HepG2 (cell line): ENCODE measurements around the gene ALOX15. TPM values are rescaled to one million over a fixed set of nuclear protein-coding genes. Genes with fewer than 3 reads are reported as not detected.

ENCODE experiments used
- ATAC-seq: fragments of 200-7000 bp; cut with Tn5 transposase; 3 replicates; pipeline ENCODE4 v1.9.1; 2020; ENCODE audit warnings: mild to moderate bottlenecking, moderate library complexity
- BruUV-seq: library from RNA; stranded (reverse); fragments of 400-500 nt; replicated peaks from 2 replicates; lab custom pipeline; 2021; lab: Mats Ljungman, UMichigan
- CTCF ChIA-PET: fragments of 300-600 bp; formaldehyde crosslinking; extraction: SDS; loops from one replicate; lab custom pipeline; 2021; ENCODE audit warnings: low total read pairs, inconsistent platforms, low intra/inter-chr PET ratio; lab: Yijun Ruan, JAX
- POLR2A ChIA-PET: fragments of 350-600 bp; sonication (Branson Sonifier 250); formaldehyde crosslinking; loops from one replicate; lab custom pipeline; 2020; ENCODE audit warnings: antibody characterized with exemption, inconsistent platforms; lab: Yijun Ruan, JAX
- DNase-seq: peaks from one replicate; pipeline ENCODE4 v3.0.0-alpha.2; 2015; ENCODE audit warnings: low spot score
- FAIRE-seq: peaks from 3 replicates; lab custom pipeline; 2011; peaks lifted over from hg19 to GRCh38; lab: Jason Lieb, UNC
- H2AFZ ChIP-seq: one replicate; pipeline ENCODE4 v1.6.1; 2011; ENCODE audit warnings: low read length, inconsistent platforms
- H3K27ac ChIP-seq: fragments of 300-600 bp; 3 replicates; pipeline ENCODE4 v1.8.0; 2011; ENCODE audit warnings: mixed run types, mild to moderate bottlenecking, mixed read lengths, low read length, inconsistent platforms; ENCODE audit not compliant: insufficient read depth; ENCODE audit errors: extremely low read length
- H3K27me3 ChIP-seq, 2 experiments: fragments of 200-600 bp in 1 of 2; 2 replicates in 1 of 2; 3 replicates in 1 of 2; pipeline versions ENCODE4 v1.6.0 to v1.8.0; 2011; ENCODE audit warnings: low read length in 2 of 2, mild to moderate bottlenecking in 2 of 2, moderate library complexity in 2 of 2, inconsistent platforms in 1 of 2; ENCODE audit not compliant: insufficient read depth in 2 of 2, control insufficient read depth in 1 of 2
- H3K36me3 ChIP-seq, 2 experiments: fragments of 200-600 bp in 1 of 2; replicated peaks in 1 of 2; 2 replicates in 1 of 2; 3 replicates in 1 of 2; pipeline versions ENCODE4 v1.5.1 to v1.8.0; 2011; ENCODE audit warnings: low read length in 2 of 2, inconsistent platforms in 1 of 2; ENCODE audit not compliant: insufficient read depth in 2 of 2, control insufficient read depth in 1 of 2
- H3K4me1 ChIP-seq: 2 replicates; pipeline ENCODE4 v1.5.1; 2012; ENCODE audit warnings: low read length, inconsistent platforms; ENCODE audit not compliant: insufficient read depth
- H3K4me2 ChIP-seq: 2 replicates; pipeline ENCODE4 v1.6.0; 2011; ENCODE audit warnings: low read depth, low read length, inconsistent platforms
- H3K4me3 ChIP-seq, 3 experiments: fragments of 200-600 bp in 1 of 3; sonication (generic), shearing (Covaris generic) in 1 of 3; replicated peaks in 1 of 3; 2 replicates each; pipeline ENCODE4 v1.5.1; 2011 to 2016; ENCODE audit warnings: low read length in 3 of 3, inconsistent platforms in 2 of 3, low read depth in 2 of 3, mild to moderate bottlenecking in 2 of 3, control low read depth in 1 of 3, mixed read lengths in 1 of 3; ENCODE audit not compliant: insufficient read depth in 1 of 3
- H3K79me2 ChIP-seq: one replicate; pipeline ENCODE4 v1.6.1; 2011; ENCODE audit warnings: low read length, inconsistent platforms; ENCODE audit not compliant: insufficient read depth
- H3K9ac ChIP-seq: 2 replicates; pipeline ENCODE4 v1.6.0; 2011; ENCODE audit warnings: mild to moderate bottlenecking, low read depth, low read length, inconsistent platforms; ENCODE audit not compliant: insufficient read depth
- H3K9me3 ChIP-seq: 2 replicates; pipeline ENCODE4 v1.5.1; 2012; ENCODE audit warnings: mild to moderate bottlenecking, low read length
- H4K20me1 ChIP-seq: 2 replicates; pipeline ENCODE4 v1.6.0; 2011; ENCODE audit warnings: inconsistent platforms, mild to moderate bottlenecking, low read length, moderate library complexity; ENCODE audit not compliant: insufficient read depth
- ARID4A ChIP-seq: sonication (generic); formaldehyde crosslinking; IDR thresholded peaks from 2 replicates; pipeline ENCODE4 v1.5.0; 2020; ENCODE audit warnings: mild to moderate bottlenecking, missing genetic modification reagents, borderline replicate concordance
- ATAD3A ChIP-seq: sonication (generic); formaldehyde crosslinking; IDR thresholded peaks from 2 replicates; pipeline ENCODE4 v1.4.0; 2020; ENCODE audit warnings: missing genetic modification reagents
- JARID2 ChIP-seq: sonication (generic); formaldehyde crosslinking; IDR thresholded peaks from 2 replicates; pipeline ENCODE4 v1.8.1; 2023; ENCODE audit warnings: missing genetic modification reagents, inconsistent platforms; ENCODE audit not compliant: insufficient replicate concordance
- PBX3 ChIP-seq: sonication (generic); formaldehyde crosslinking; IDR thresholded peaks from 2 replicates; pipeline ENCODE4 v1.8.1; 2023; ENCODE audit warnings: missing genetic modification reagents, inconsistent platforms, borderline replicate concordance
- PHF8 ChIP-seq: sonication (generic); formaldehyde crosslinking; IDR thresholded peaks from 2 replicates; pipeline ENCODE4 v1.5.0; 2020; ENCODE audit warnings: missing genetic modification reagents
- SOX13 ChIP-seq, 3 experiments: fragments of 450-650 bp in 1 of 3; sonication (generic) in 1 of 3; formaldehyde crosslinking in 1 of 3; IDR thresholded peaks in 2 of 3; conservative IDR thresholded peaks in 1 of 3; 2 replicates each; pipeline versions ENCODE4 v1.5.0 to v1.6.1; 2016 to 2020; ENCODE audit warnings: antibody characterized with exemption in 1 of 3, mild to moderate bottlenecking in 1 of 3, missing compliant biosample characterization in 1 of 3, missing genetic modification reagents in 1 of 3, moderate library complexity in 1 of 3
- YY1 ChIP-seq: IDR thresholded peaks from 2 replicates; pipeline ENCODE4 v1.6.1; 2011; ENCODE audit warnings: low read length, low read depth, moderate library complexity, mild to moderate bottlenecking; ENCODE audit not compliant: insufficient read depth, insufficient replicate concordance
- ZNF331 ChIP-seq: sonication (generic); formaldehyde crosslinking; IDR thresholded peaks from 2 replicates; pipeline ENCODE4 v1.4.0; 2020; ENCODE audit warnings: missing genetic modification reagents
- WGBS: methylation state at CpG from one replicate; pipeline ENCODE4 v1.1.6; 2017; ENCODE audit warnings: low lambda C conversion rate; 5-methylcytosine and 5-hydroxymethylcytosine counted together
- in situ Hi-C: cut with HindIII; loops from 2 replicates; pipeline ENCODE4 v1.10.0; 2017; ENCODE audit warnings: low pct_unique_long_range_greater_than_20kb; ENCODE audit not compliant: extremely low pct_ligation_motif_present
- intact Hi-C: fragments of 100-400 bp; cut with micrococcal nuclease; formaldehyde crosslinking; loops from one replicate; pipeline ENCODE4 v1.10.0; 2022; ENCODE audit not compliant: unreplicated experiment
- polyA plus RNA-seq, 8 experiments: library from polyadenylated mRNA; depleted of rRNA in 3 of 8; stranded (reverse) in 7 of 8; unstranded in 1 of 8; fragments of >200 nt; fragmentation: Illumina TruSeq in 4 of 8; extraction: Trizol in 4 of 8; gene quantifications; 2 replicates each; pipeline versions ENCODE4 v1.2.1 to v1.2.3, GENCODE V29; 2011 to 2016; ENCODE audit warnings: low read depth in 4 of 8, missing spikeins in 1 of 8, mixed read lengths in 1 of 8; ENCODE audit not compliant: insufficient read depth in 1 of 8
- total RNA-seq, 5 experiments: library from RNA; depleted of rRNA; stranded (reverse); fragments of >200 nt; fragmentation: Illumina TruSeq; extraction: Trizol; gene quantifications; 2 replicates each; pipeline ENCODE4 v1.2.3, GENCODE V29; 2016; ENCODE audit warnings: low read depth in 1 of 5
- TF ChIP-seq, protein P1 (sequence below): IDR thresholded peaks from 2 replicates; pipeline ENCODE4 v1.6.1; 2016
- TF ChIP-seq, protein P2 (sequence below): IDR thresholded peaks from 2 replicates; pipeline ENCODE4 v1.4.0; 2020; ENCODE audit warnings: mild to moderate bottlenecking, missing genetic modification reagents

Gene ALOX15
- total and polyA plus RNA-seq, 2 of the 13 experiments (the other 11 are each of a cell fraction or from before 2014, with no cell fraction given): 0.04 TPM; not detected in 1

GRCh38 chr17:4648741-4649140 lies 7.3 kb upstream of the ALOX15 start (continued):
- TF ChIP-seq ARID4A: peak; percentile 23; the same call in 1 of the 2 replicates
- TF ChIP-seq ZNF331 (CRISPR knock-in tag): 0 out of 2 replicates have a peak, but pooled peaks have one; percentile 35

DNA sequence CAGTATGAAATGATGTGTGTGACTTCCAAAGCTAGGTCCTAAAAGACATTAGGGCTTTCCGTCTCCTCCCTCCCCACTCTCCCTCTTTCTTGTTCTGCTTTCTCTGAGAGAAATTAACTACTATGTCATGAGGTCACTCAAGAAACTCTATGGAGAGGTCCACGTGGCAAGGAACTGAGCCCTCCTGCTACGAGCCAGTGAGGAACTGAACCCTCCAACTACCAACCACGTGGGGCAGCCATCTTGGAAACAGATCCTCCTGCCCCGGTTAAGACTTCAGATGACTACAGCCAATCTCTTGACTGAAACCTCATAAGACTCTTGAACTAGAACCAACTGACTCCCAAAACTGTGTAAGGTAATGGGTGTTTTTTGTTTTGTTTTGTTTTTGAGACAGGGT lies 4.2 kb upstream of the ALOX15 start:
- POLR2A ChIA-PET: interaction anchor here (0.7 kb wide), 1 partner anchor 12 kb away, joined by 3 read pairs; no protein-coding TSS in a partner anchor
- in situ Hi-C loops: no loop called here

More for the DNA sequence above, 4.2 kb upstream of the ALOX15 start:
- intact Hi-C loops: no loop called here
- H3K27ac ChIP-seq: no peak overlapping the region
- H3K4me3 ChIP-seq: no peak overlapping the region
- no peak overlapping the region for H2AFZ ChIP-seq
- no peak overlapping the region for H3K9ac ChIP-seq
- no TSS peak for BruUV-seq
- no peak overlapping the region for H3K4me2 ChIP-seq
- no peaks in the 10 kb centered on the region for H3K9me3 ChIP-seq
- CTCF ChIA-PET: no interaction called here
- WGBS: 61% methylated on average over 5 of the region's 5 CpGs
- H3K36me3 ChIP-seq: no peaks in the 10 kb centered on the region
- no peaks in the 10 kb centered on the region for H3K79me2 ChIP-seq
- H3K27me3 ChIP-seq: peaks cover 7 to 29% of the 10 kb centered on the region in 2 experiments
- no peaks in the 10 kb centered on the region for H4K20me1 ChIP-seq
- TF ChIP-seq ATAD3A (CRISPR knock-in tag): no peak
- TF ChIP-seq PBX3 (CRISPR knock-in tag): no peak
- TF ChIP-seq PHF8: no peak
- TF ChIP-seq, protein P1, sequence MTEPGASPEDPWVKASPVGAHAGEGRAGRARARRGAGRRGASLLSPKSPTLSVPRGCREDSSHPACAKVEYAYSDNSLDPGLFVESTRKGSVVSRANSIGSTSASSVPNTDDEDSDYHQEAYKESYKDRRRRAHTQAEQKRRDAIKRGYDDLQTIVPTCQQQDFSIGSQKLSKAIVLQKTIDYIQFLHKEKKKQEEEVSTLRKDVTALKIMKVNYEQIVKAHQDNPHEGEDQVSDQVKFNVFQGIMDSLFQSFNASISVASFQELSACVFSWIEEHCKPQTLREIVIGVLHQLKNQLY (CRISPR knock-in tag): no peak
- peak; percentile 35 for TF ChIP-seq YY1
- TF ChIP-seq, protein P2, sequence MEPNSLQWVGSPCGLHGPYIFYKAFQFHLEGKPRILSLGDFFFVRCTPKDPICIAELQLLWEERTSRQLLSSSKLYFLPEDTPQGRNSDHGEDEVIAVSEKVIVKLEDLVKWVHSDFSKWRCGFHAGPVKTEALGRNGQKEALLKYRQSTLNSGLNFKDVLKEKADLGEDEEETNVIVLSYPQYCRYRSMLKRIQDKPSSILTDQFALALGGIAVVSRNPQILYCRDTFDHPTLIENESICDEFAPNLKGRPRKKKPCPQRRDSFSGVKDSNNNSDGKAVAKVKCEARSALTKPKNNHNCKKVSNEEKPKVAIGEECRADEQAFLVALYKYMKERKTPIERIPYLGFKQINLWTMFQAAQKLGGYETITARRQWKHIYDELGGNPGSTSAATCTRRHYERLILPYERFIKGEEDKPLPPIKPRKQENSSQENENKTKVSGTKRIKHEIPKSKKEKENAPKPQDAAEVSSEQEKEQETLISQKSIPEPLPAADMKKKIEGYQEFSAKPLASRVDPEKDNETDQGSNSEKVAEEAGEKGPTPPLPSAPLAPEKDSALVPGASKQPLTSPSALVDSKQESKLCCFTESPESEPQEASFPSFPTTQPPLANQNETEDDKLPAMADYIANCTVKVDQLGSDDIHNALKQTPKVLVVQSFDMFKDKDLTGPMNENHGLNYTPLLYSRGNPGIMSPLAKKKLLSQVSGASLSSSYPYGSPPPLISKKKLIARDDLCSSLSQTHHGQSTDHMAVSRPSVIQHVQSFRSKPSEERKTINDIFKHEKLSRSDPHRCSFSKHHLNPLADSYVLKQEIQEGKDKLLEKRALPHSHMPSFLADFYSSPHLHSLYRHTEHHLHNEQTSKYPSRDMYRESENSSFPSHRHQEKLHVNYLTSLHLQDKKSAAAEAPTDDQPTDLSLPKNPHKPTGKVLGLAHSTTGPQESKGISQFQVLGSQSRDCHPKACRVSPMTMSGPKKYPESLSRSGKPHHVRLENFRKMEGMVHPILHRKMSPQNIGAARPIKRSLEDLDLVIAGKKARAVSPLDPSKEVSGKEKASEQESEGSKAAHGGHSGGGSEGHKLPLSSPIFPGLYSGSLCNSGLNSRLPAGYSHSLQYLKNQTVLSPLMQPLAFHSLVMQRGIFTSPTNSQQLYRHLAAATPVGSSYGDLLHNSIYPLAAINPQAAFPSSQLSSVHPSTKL (CRISPR knock-in tag): no peak
- no peak for TF ChIP-seq SOX13 (IDR thresholded peaks at IDR 0.05)
- no peak for TF ChIP-seq SOX13 (CRISPR knock-in tag; conservative IDR thresholded peaks at IDR 0.05 in 1 of 2, IDR thresholded peaks at IDR 0.05 in 1 of 2)
- no peak for TF ChIP-seq JARID2 (CRISPR knock-in tag)
- no peak for ATAC-seq
- FAIRE-seq: no peak
- peaks cover 61% of the 10 kb centered on the region for H3K4me1 ChIP-seq
- DNase-seq: no peak
